Right atrium auricular region (tissue), 2 donors: ENCODE data around the gene ANXA4. TPM values are rescaled to one million over a fixed set of nuclear protein-coding genes. Genes with fewer than 3 reads are reported as not detected.
"Not testable (repeated sequence)": the region's sequence is repeated elsewhere in the genome, so short reads cannot be mapped to it uniquely, and the experiment has no call there.

Source experiments
- DNase-seq: peaks from one replicate; pipeline ENCODE4 v3.0.0-alpha.2; 2019; ENCODE audit warnings: low spot score
- H3K27ac ChIP-seq, 2 donors: fragments of 200-600 bp; sonication (generic); 1 replicate in 1 of 2; 2 replicates in 1 of 2; pipeline ENCODE4 v1.5.1; 2016 to 2019
- H3K27me3 ChIP-seq, 2 donors: fragments of 200-600 bp; sonication (generic); one replicate each; pipeline versions ENCODE4 v1.5.1 to v1.6.0; 2017 to 2019
- H3K36me3 ChIP-seq: fragments of 200-600 bp; sonication (generic); one replicate; pipeline ENCODE4 v1.5.1; 2016
- H3K4me1 ChIP-seq, 2 donors: fragments of 200-600 bp; sonication (generic); one replicate each; pipeline versions ENCODE4 v1.5.1 to v1.6.0; 2017 to 2019
- H3K4me3 ChIP-seq, 2 donors: fragments of 200-600 bp; sonication (generic); 1 replicate in 1 of 2; 2 replicates in 1 of 2; pipeline ENCODE4 v1.5.1; 2017 to 2019; ENCODE audit warnings: mild to moderate bottlenecking in 1 of 2, moderate library complexity in 1 of 2
- H3K9me3 ChIP-seq, 2 donors: fragments of 200-600 bp; sonication (generic); one replicate each; pipeline ENCODE4 v1.5.1; 2019
- total RNA-seq, 2 donors: library from RNA; depleted of rRNA; stranded (reverse); fragments of >200 nt; gene quantifications; one replicate each; pipeline ENCODE4 v1.1.0, GENCODE V29; 2016
- TF ChIP-seq, protein P1 (sequence below), 2 donors: fragments of 200-600 bp; sonication (generic); IDR thresholded peaks; one replicate each; pipeline ENCODE4 v1.5.1; 2019; ENCODE audit warnings: antibody characterized with exemption in 2 of 2

The ANXA4 gene
- total RNA-seq, 2 donors from 2014 or later, result 12.7 to 25.9 TPM

- no peak overlapping the region for H3K27ac ChIP-seq
- H3K9me3 ChIP-seq, result no peaks in the 10 kb centered on the region
- no peaks in the 10 kb centered on the region for H3K4me1 ChIP-seq
- no peak for DNase-seq
- TF ChIP-seq, protein P1, sequence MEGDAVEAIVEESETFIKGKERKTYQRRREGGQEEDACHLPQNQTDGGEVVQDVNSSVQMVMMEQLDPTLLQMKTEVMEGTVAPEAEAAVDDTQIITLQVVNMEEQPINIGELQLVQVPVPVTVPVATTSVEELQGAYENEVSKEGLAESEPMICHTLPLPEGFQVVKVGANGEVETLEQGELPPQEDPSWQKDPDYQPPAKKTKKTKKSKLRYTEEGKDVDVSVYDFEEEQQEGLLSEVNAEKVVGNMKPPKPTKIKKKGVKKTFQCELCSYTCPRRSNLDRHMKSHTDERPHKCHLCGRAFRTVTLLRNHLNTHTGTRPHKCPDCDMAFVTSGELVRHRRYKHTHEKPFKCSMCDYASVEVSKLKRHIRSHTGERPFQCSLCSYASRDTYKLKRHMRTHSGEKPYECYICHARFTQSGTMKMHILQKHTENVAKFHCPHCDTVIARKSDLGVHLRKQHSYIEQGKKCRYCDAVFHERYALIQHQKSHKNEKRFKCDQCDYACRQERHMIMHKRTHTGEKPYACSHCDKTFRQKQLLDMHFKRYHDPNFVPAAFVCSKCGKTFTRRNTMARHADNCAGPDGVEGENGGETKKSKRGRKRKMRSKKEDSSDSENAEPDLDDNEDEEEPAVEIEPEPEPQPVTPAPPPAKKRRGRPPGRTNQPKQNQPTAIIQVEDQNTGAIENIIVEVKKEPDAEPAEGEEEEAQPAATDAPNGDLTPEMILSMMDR (IDR thresholded peaks at IDR 0.05), result no peak
- no peaks in the 10 kb centered on the region for H3K36me3 ChIP-seq
- H3K27me3 ChIP-seq, result no peaks in the 10 kb centered on the region
- H3K4me3 ChIP-seq, result no peak overlapping the region
Observed at GRCh38 chr2:69731147-69731970, 10.6 kb upstream of the ANXA4 start.

DNA sequence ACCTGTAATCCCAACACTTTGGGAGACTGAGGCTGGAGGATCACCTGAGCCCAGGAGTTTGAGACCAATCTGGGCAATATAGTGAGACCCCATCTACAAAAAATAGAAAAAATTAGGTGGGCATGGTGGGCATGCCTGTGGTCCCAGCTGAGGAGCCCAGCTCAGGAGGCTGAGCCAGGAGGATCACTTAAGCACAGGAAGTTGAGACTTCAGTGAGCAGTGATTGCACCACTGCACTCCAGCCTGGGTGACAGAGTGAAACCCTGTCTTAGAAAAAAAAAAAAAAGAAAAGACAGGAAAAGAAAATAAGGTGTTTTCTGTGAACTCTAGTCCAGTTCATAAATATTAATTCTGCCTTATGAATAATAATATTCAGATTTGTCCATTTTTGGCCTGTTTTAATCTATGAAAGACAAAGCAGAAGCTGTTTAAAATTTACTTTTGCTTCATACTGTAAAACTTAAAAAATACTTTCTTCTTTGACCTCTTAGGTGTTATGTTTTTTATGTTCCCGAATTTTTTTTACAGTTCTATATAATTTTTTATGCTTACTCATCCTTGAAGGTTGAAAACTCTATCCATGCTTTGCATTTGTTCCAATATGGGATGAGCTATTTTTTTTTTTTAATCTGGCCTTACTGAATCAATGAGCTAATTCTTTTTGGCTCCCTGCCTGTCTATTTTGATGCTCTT lies 8.4 kb upstream of the ANXA4 start:
- H3K9me3 ChIP-seq, result no peaks in the 10 kb centered on the region
- no peaks in the 10 kb centered on the region for H3K4me1 ChIP-seq
- no peak overlapping the region for H3K4me3 ChIP-seq
- no peaks in the 10 kb centered on the region for H3K36me3 ChIP-seq
- DNase-seq, result peak; percentile 38
- TF ChIP-seq, protein P1 (IDR thresholded peaks at IDR 0.05), result no peak
- no peaks in the 10 kb centered on the region for H3K27me3 ChIP-seq
- no peak overlapping the region for H3K27ac ChIP-seq

GRCh38 chr2:69734035-69734611 lies 7.8 kb upstream of the ANXA4 start:
- H3K27me3 ChIP-seq, result no peaks in the 10 kb centered on the region
- no peaks in the 10 kb centered on the region for H3K9me3 ChIP-seq
- TF ChIP-seq, protein P1 (IDR thresholded peaks at IDR 0.05), result no peak
- no peak for DNase-seq
- H3K36me3 ChIP-seq, result no peaks in the 10 kb centered on the region
- H3K4me1 ChIP-seq, result no peaks in the 10 kb centered on the region
- H3K27ac ChIP-seq, result no peak overlapping the region
- no peak overlapping the region for H3K4me3 ChIP-seq

DNA sequence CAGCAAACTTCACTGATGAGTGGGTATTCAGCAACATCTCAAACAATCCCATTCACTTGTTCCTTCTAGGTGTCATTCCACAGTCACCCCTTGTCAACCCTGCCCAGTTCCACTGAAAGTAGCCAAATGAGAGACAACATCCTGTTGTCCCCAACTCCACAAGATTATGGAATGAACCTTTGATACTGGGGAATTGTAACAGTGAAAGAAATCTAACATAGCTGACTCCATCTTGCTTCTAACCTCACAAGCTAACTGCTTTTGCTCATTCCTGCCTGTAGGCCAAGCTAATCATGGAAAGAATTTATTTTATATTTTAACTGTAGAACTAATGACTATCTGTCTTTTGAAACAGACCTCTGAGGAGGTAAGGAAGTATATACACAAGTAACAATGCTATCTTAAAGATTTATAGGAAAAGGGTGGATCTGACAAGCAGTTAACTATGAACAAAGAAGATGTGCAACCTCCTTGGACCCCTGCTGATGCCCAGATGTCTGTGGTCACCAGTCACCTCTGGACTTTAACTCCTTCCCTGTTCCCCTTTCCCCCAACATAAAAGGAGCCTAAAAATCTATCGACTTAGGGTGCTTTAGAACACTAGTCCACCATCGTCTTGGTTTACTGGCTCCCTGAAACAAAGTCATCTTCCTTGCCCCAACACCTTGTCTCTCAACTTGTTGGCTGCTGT lies 6.9 kb upstream of the ANXA4 start:
- no peak overlapping the region for H3K27ac ChIP-seq
- H3K4me1 ChIP-seq, result no peaks in the 10 kb centered on the region
- TF ChIP-seq, protein P1 (IDR thresholded peaks at IDR 0.05), result no peak
- no peaks in the 10 kb centered on the region for H3K9me3 ChIP-seq
- H3K36me3 ChIP-seq, result no peaks in the 10 kb centered on the region
- H3K4me3 ChIP-seq, result no peak overlapping the region
- peak; percentile 21 for DNase-seq
- H3K27me3 ChIP-seq, result no peaks in the 10 kb centered on the region

DNA sequence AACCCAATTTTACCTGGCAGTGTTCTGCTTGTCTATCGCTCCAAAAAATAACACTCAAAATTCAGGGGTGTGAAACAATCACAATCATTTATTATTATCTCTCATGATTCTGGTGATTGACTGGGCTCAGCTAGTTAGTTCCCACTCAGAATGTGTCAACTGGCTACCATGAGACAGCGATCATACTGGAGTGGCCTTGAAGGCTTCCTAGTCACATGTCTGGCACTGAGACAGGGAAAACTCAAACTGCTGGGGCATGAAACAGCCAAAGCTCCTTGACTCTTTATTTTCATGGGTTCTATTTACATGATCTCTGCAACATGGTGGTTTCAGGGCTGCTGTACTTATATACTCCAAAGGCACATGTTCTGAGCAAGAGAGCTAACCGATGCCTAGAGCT lies 6.2 kb upstream of the ANXA4 start:
- H3K36me3 ChIP-seq, result no peaks in the 10 kb centered on the region
- no peak overlapping the region for H3K27ac ChIP-seq
- H3K4me1 ChIP-seq, result no peaks in the 10 kb centered on the region
- no peaks in the 10 kb centered on the region for H3K27me3 ChIP-seq
- H3K4me3 ChIP-seq, result no peak overlapping the region
- TF ChIP-seq, protein P1 (IDR thresholded peaks at IDR 0.05), result no peak
- no peaks in the 10 kb centered on the region for H3K9me3 ChIP-seq
- DNase-seq, result peak; percentile 34

DNA sequence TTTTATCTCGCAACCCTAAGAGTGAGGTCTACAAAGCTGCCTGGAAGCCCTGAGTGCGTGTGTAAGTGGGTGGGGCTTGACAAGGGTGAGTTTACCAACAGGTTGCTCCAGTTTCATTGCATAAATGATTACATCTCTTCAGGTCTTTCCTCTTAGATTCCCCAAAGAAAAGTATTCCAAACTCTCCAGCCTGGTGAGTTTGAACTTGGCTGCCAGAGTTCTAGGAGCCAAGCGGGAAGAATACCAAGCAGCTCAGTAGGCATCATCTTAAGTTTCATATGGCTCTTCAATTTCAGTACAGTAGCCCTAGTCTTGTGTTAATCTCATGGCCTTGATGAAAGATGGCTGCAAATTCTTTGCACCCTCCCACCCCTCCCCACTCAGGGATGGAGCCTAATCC lies 3.8 kb upstream of the ANXA4 start:
- H3K36me3 ChIP-seq, H3K9me3 ChIP-seq, H3K27me3 ChIP-seq, H3K27ac ChIP-seq, DNase-seq, H3K4me1 ChIP-seq, H3K4me3 ChIP-seq: not testable (repeated sequence)
